ENCODE results near the gene TNFAIP3. TPM values are rescaled to one million over a fixed set of nuclear protein-coding genes. Genes with fewer than 3 reads are reported as not detected.

TNFAIP3 gene
- total RNA-seq, 1 donor from 2014 or later, result 16.8 TPM

DNA sequence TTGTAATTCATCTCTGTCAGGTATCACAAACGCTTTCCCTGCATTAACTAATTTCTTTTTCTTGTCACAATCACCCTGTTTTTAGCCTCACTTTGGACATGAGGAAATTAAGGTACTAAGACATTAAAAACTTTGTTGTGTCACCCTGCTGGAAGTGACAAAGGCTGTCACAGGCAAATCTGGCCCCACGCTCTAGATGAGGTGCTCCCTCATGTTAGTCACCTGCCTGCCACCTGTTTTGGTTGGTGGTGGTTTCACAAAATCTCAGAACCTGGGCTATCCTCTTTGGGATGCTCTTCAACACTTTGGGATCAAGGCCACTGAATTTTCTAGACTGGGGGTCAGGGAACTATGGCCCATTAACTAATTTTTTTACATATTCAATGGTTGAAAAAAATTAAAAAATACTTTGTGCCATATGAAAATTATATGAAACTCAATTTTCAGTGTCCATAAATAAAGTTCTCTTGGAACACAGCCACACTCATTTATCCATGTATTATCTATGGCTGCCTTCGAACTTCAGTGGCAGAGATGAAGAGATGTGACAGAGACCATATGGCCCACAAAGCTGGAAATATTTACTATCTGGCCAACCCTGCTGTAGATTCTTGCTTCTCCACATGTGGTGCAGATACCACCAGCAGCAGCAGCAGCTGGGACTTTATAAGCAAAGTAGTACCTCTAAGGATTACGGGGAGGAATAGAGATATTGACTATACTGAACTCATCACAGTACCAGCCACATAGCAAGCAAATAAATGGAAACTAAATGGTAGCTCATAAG, 16.1 kb upstream of the TNFAIP3 start:
- H3K9ac ChIP-seq (ENCODE audit: low read length), result no peak overlapping the region
- no peak overlapping the region for H3K27ac ChIP-seq (ENCODE audit: low read depth, low read length)
- H3K27ac Mint-ChIP-seq (ENCODE audit: unreplicated experiment), result no peak overlapping the region
- H3K27me3 ChIP-seq (ENCODE audit: insufficient read depth, low read length), result no peaks in the 10 kb centered on the region
- no peak overlapping the region for H3K4me3 Mint-ChIP-seq (ENCODE audit: unreplicated experiment)
- H3K9me3 ChIP-seq (ENCODE audit: insufficient read depth, low read depth, low read length), result no peaks in the 10 kb centered on the region
- DNase-seq (ENCODE audit: low read depth) (no peak), FAIRE-seq (no peak)
- H3K36me3 ChIP-seq (ENCODE audit: insufficient read depth, low read length), result no peaks in the 10 kb centered on the region
- peaks cover 21% of the 10 kb centered on the region for H3K4me1 ChIP-seq (ENCODE audit: insufficient read depth, low read length)
- no peak overlapping the region for H2AFZ ChIP-seq (ENCODE audit: low read depth, low read length)
- peaks cover 6% of the 10 kb centered on the region for H3K4me1 Mint-ChIP-seq (ENCODE audit: low read depth, unreplicated experiment)
- H3K4me2 ChIP-seq (ENCODE audit: low read length), result no peak overlapping the region
- no peaks in the 10 kb centered on the region for H3K36me3 Mint-ChIP-seq (ENCODE audit: low read depth, unreplicated experiment)
- no peaks in the 10 kb centered on the region for H3K79me2 ChIP-seq (ENCODE audit: insufficient read depth, low read length)
- peaks cover 3% of the 10 kb centered on the region for H3K9me3 Mint-ChIP-seq (ENCODE audit: unreplicated experiment)
- H4K20me1 ChIP-seq (ENCODE audit: insufficient read depth, low read length), result no peaks in the 10 kb centered on the region
- H3K27me3 Mint-ChIP-seq (ENCODE audit: low read depth, unreplicated experiment), result no peaks in the 10 kb centered on the region
- no peak overlapping the region for H3K4me3 ChIP-seq (ENCODE audit: insufficient read depth, low read depth, low read length)
- TF ChIP-seq EZH2 (IDR thresholded peaks at IDR 0.05; ENCODE audit: insufficient read depth, low read length), result no peak
- TF ChIP-seq, protein P1, sequence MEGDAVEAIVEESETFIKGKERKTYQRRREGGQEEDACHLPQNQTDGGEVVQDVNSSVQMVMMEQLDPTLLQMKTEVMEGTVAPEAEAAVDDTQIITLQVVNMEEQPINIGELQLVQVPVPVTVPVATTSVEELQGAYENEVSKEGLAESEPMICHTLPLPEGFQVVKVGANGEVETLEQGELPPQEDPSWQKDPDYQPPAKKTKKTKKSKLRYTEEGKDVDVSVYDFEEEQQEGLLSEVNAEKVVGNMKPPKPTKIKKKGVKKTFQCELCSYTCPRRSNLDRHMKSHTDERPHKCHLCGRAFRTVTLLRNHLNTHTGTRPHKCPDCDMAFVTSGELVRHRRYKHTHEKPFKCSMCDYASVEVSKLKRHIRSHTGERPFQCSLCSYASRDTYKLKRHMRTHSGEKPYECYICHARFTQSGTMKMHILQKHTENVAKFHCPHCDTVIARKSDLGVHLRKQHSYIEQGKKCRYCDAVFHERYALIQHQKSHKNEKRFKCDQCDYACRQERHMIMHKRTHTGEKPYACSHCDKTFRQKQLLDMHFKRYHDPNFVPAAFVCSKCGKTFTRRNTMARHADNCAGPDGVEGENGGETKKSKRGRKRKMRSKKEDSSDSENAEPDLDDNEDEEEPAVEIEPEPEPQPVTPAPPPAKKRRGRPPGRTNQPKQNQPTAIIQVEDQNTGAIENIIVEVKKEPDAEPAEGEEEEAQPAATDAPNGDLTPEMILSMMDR (IDR thresholded peaks at IDR 0.05; ENCODE audit: insufficient read depth, low read depth, low read length), result no peak

DNA sequence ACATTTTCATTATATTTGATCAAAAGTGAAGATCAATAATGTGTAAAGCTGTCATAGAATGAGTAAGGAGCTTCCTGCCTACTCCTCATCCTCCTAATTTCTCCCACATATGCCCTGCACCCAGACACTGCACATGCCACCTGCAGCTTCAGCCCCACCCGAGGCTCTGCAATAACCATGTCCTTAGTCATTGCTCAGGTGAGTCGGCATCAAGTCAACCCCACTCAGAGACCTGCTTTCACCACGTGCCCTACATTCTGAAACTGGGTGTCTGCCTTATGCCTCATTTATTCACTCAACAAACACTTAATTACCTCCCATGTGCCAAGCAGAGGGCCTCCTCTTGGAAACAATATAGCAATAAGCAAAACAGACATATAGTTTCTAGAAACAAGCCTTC, 15.4 kb upstream of the TNFAIP3 start:
- H3K4me1 ChIP-seq (ENCODE audit: insufficient read depth, low read length), result peaks cover 21% of the 10 kb centered on the region
- H3K27ac ChIP-seq (ENCODE audit: low read depth, low read length), result no peak overlapping the region
- Mint-ChIP-seq H3K4me1 (ENCODE audit: low read depth, unreplicated experiment) (peaks cover 6% of the 10 kb centered on the region), H3K9me3 (ENCODE audit: unreplicated experiment) (peaks cover 3% of the 10 kb centered on the region), H3K36me3 (ENCODE audit: low read depth, unreplicated experiment) (no peaks in the 10 kb centered on the region), H3K27me3 (ENCODE audit: low read depth, unreplicated experiment) (no peaks in the 10 kb centered on the region), H3K27ac (ENCODE audit: unreplicated experiment) (no peak overlapping the region), H3K4me3 (ENCODE audit: unreplicated experiment) (no peak overlapping the region)
- no peaks in the 10 kb centered on the region for H3K79me2 ChIP-seq (ENCODE audit: insufficient read depth, low read length)
- no peak overlapping the region for H2AFZ ChIP-seq (ENCODE audit: low read depth, low read length)
- H3K4me2 ChIP-seq (ENCODE audit: low read length), result no peak overlapping the region
- no peak for TF ChIP-seq EZH2 (IDR thresholded peaks at IDR 0.05; ENCODE audit: insufficient read depth, low read length)
- TF ChIP-seq, protein P1 (IDR thresholded peaks at IDR 0.05; ENCODE audit: insufficient read depth, low read depth, low read length), result no peak
- FAIRE-seq (no peak), DNase-seq (ENCODE audit: low read depth) (no peak)
- H4K20me1 ChIP-seq (ENCODE audit: insufficient read depth, low read length), result no peaks in the 10 kb centered on the region
- no peaks in the 10 kb centered on the region for H3K27me3 ChIP-seq (ENCODE audit: insufficient read depth, low read length)
- no peak overlapping the region for H3K4me3 ChIP-seq (ENCODE audit: insufficient read depth, low read depth, low read length)
- no peaks in the 10 kb centered on the region for H3K36me3 ChIP-seq (ENCODE audit: insufficient read depth, low read length)
- no peak overlapping the region for H3K9ac ChIP-seq (ENCODE audit: low read length)
- H3K9me3 ChIP-seq (ENCODE audit: insufficient read depth, low read depth, low read length), result no peaks in the 10 kb centered on the region

DNA sequence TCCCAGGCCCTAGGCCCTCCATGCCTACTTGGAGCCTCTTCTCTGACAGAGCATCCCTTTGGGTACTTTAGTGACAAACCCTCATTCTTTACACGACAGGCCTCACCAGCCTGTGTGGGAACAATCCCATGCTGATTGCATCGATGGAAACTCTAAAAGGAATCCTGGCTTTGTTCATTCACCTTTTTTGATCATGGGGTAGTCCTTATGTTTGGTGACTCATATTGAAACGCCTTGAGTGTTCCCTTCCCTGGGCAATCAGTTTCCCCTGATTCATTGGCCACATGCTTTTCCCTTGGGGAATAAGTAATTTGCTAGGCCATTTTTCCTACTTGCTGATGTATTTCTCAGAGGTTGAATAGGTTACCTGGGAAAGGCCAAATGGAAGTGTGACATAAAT, 14.7 kb upstream of the TNFAIP3 start:
- no peak overlapping the region for H3K4me3 ChIP-seq (ENCODE audit: insufficient read depth, low read depth, low read length)
- H3K27me3 ChIP-seq (ENCODE audit: insufficient read depth, low read length), result no peaks in the 10 kb centered on the region
- H3K79me2 ChIP-seq (ENCODE audit: insufficient read depth, low read length), result no peaks in the 10 kb centered on the region
- no peaks in the 10 kb centered on the region for H4K20me1 ChIP-seq (ENCODE audit: insufficient read depth, low read length)
- no peak overlapping the region for H3K4me2 ChIP-seq (ENCODE audit: low read length)
- peaks cover 6% of the 10 kb centered on the region for H3K4me1 Mint-ChIP-seq (ENCODE audit: low read depth, unreplicated experiment)
- peaks cover 3% of the 10 kb centered on the region for H3K9me3 Mint-ChIP-seq (ENCODE audit: unreplicated experiment)
- H2AFZ ChIP-seq (ENCODE audit: low read depth, low read length), result no peak overlapping the region
- H3K36me3 ChIP-seq (ENCODE audit: insufficient read depth, low read length), result no peaks in the 10 kb centered on the region
- TF ChIP-seq, protein P1 (IDR thresholded peaks at IDR 0.05; ENCODE audit: insufficient read depth, low read depth, low read length), result no peak
- TF ChIP-seq EZH2 (IDR thresholded peaks at IDR 0.05; ENCODE audit: insufficient read depth, low read length), result no peak
- H3K27ac ChIP-seq (ENCODE audit: low read depth, low read length), result no peak overlapping the region
- FAIRE-seq, result no peak
- no peak overlapping the region for H3K9ac ChIP-seq (ENCODE audit: low read length)
- peak; percentile 64 for DNase-seq (ENCODE audit: low read depth)
- no peaks in the 10 kb centered on the region for H3K36me3 Mint-ChIP-seq (ENCODE audit: low read depth, unreplicated experiment)
- H3K4me3 Mint-ChIP-seq (ENCODE audit: unreplicated experiment), result no peak overlapping the region
- peaks cover 21% of the 10 kb centered on the region for H3K4me1 ChIP-seq (ENCODE audit: insufficient read depth, low read length)
- H3K27me3 Mint-ChIP-seq (ENCODE audit: low read depth, unreplicated experiment), result no peaks in the 10 kb centered on the region
- H3K27ac Mint-ChIP-seq (ENCODE audit: unreplicated experiment), result no peak overlapping the region
- no peaks in the 10 kb centered on the region for H3K9me3 ChIP-seq (ENCODE audit: insufficient read depth, low read depth, low read length)

Data from astrocyte (in vitro differentiated cells and primary cell).